Panc1 (cell line): ENCODE data around the gene SIGLEC7. TPM values are rescaled to one million over a fixed set of nuclear protein-coding genes. Genes with fewer than 3 reads are reported as not detected.
"Not testable (repeated sequence)": the region's sequence is repeated elsewhere in the genome, so short reads cannot be mapped to it uniquely, and the experiment has no call there.

ENCODE experiments used
- ATAC-seq: fragments of 200-7000 bp; cut with Tn5 transposase; 2 replicates; pipeline ENCODE4 v1.9.1; 2020; ENCODE audit warnings: mild to moderate bottlenecking, moderate library complexity
- BruUV-seq: library from RNA; stranded (reverse); fragments of 400-500 nt; replicated peaks from 2 replicates; lab custom pipeline; 2021; lab: Mats Ljungman, UMichigan
- CTCF ChIA-PET: fragments of 300-600 bp; sonication (Branson Sonifier 250); formaldehyde crosslinking; loops from one replicate; lab custom pipeline; 2022; ENCODE audit warnings: antibody characterized with exemption; lab: Charles Lee
- POLR2A ChIA-PET: fragments of 300-600 bp; sonication (Branson Sonifier 250); formaldehyde crosslinking; loops from one replicate; lab custom pipeline; 2022; ENCODE audit warnings: antibody characterized with exemption; lab: Charles Lee
- DNase-seq: peaks from one replicate; pipeline ENCODE4 v3.0.0-alpha.2; 2010; ENCODE audit warnings: low read depth, low spot score
- H3K27ac ChIP-seq: 2 replicates; pipeline ENCODE4 v1.5.1; 2011; ENCODE audit warnings: mild to moderate bottlenecking, low read length, inconsistent platforms
- H3K27me3 ChIP-seq: fragments of 200-500 bp; sonication (Bioruptor generic); 2 replicates; pipeline ENCODE4 v1.6.0; 2014; ENCODE audit warnings: low read length, inconsistent platforms; ENCODE audit not compliant: control insufficient read depth, insufficient read depth
- H3K36me3 ChIP-seq: fragments of 200-500 bp; sonication (Bioruptor generic); 2 replicates; pipeline ENCODE4 v1.5.1; 2014; ENCODE audit warnings: inconsistent platforms, mild to moderate bottlenecking, low read length, moderate library complexity; ENCODE audit not compliant: control insufficient read depth, insufficient read depth
- H3K4me1 ChIP-seq: 2 replicates; pipeline ENCODE4 v1.5.1; 2011; ENCODE audit warnings: inconsistent platforms, mild to moderate bottlenecking, low read length, moderate library complexity; ENCODE audit not compliant: control insufficient read depth, insufficient read depth
- H3K4me3 ChIP-seq, 2 experiments: 2 replicates each; pipeline ENCODE4 v1.5.1; 2011 to 2012; ENCODE audit warnings: low read depth in 2 of 2, low read length in 2 of 2, mild to moderate bottlenecking in 2 of 2, inconsistent platforms in 1 of 2, moderate library complexity in 1 of 2
- H3K9me3 ChIP-seq: fragments of 200-500 bp; sonication (Bioruptor generic); 2 replicates; pipeline ENCODE4 v1.5.1; 2014; ENCODE audit warnings: low read depth, mild to moderate bottlenecking, inconsistent platforms, low read length, moderate library complexity; ENCODE audit not compliant: control insufficient read depth, insufficient read depth
- POLR2AphosphoS5 ChIP-seq: IDR thresholded peaks from 2 replicates; pipeline ENCODE4 v1.6.1; 2012; ENCODE audit warnings: mild to moderate bottlenecking, low read depth, low read length, moderate library complexity
- SIN3A ChIP-seq: IDR thresholded peaks from 2 replicates; pipeline ENCODE4 v1.6.1; 2012; ENCODE audit warnings: low read depth, mild to moderate bottlenecking, low read length, moderate library complexity, borderline replicate concordance; ENCODE audit not compliant: insufficient read depth
- TCF7L2 ChIP-seq: IDR thresholded peaks from 2 replicates; pipeline ENCODE4 v1.6.1; 2011; ENCODE audit warnings: mild to moderate bottlenecking, low read depth, low read length, inconsistent platforms
- in situ Hi-C: cut with HindIII; loops from 2 replicates; pipeline ENCODE4 v1.10.0; 2016; ENCODE audit warnings: low sequenced_read_pairs, low pct_unique_long_range_greater_than_20kb
- intact Hi-C: fragments of 100-400 bp; cut with micrococcal nuclease; formaldehyde crosslinking; loops from one replicate; pipeline ENCODE4 v1.10.0; 2022; ENCODE audit not compliant: unreplicated experiment
- total RNA-seq: library from RNA; stranded (reverse); gene quantifications from one replicate; pipeline ENCODE4 v1.2.1, GENCODE V29; 2021; ENCODE audit not compliant: unreplicated experiment
- TF ChIP-seq, protein P1 (sequence below): fragments of 450-650 bp; IDR thresholded peaks from 2 replicates; pipeline ENCODE4 v1.5.1; 2017; ENCODE audit warnings: mild to moderate bottlenecking
- TF ChIP-seq, protein P2 (sequence below), 2 experiments: IDR thresholded peaks; 2 replicates each; pipeline ENCODE4 v1.6.1; 2011 to 2012; ENCODE audit warnings: low read depth in 2 of 2, control low read depth in 1 of 2, low read length in 1 of 2, mild to moderate bottlenecking in 1 of 2, moderate library complexity in 1 of 2; ENCODE audit not compliant: insufficient read depth in 1 of 2

SIGLEC7 gene
- total RNA-seq, 1 experiment from 2014 or later, result not detected

DNA sequence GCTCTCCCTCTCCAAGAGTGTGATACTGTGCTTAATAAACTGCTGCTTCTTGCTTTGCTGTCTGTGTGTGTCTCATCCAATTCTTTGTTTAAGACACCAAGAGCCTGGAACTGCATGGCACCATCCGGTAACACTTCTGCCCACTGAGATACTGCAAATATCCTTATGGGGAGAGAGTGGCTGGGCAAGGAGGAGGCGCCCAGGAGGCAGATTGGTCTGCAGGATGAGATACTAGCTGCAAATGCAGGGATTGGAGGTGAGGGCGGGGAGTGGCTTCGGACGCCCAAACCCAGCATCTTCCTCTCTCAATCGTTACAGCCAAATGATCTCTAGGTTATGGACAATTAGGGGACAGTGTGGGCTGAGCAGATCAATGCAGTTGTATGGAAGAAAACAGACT lies 1.7 kb upstream of the SIGLEC7 start:
- intact Hi-C loops, result no loop called here
- Histone ChIP-seq H3K36me3 (no peaks in the 10 kb centered on the region), H3K4me3 (no peak overlapping the region), H3K27me3 (no peaks in the 10 kb centered on the region; the same call in 1 of the 2 replicates), H3K4me1 (no peaks in the 10 kb centered on the region), H3K9me3 (no peaks in the 10 kb centered on the region), H3K27ac (no peak overlapping the region)
- ATAC-seq (no peak), DNase-seq (no peak)
- BruUV-seq, result no TSS peak
- POLR2A ChIA-PET, result no interaction called here
- CTCF ChIA-PET, result no interaction called here
- in situ Hi-C loops, result no loop called here
- TF ChIP-seq, protein P1, sequence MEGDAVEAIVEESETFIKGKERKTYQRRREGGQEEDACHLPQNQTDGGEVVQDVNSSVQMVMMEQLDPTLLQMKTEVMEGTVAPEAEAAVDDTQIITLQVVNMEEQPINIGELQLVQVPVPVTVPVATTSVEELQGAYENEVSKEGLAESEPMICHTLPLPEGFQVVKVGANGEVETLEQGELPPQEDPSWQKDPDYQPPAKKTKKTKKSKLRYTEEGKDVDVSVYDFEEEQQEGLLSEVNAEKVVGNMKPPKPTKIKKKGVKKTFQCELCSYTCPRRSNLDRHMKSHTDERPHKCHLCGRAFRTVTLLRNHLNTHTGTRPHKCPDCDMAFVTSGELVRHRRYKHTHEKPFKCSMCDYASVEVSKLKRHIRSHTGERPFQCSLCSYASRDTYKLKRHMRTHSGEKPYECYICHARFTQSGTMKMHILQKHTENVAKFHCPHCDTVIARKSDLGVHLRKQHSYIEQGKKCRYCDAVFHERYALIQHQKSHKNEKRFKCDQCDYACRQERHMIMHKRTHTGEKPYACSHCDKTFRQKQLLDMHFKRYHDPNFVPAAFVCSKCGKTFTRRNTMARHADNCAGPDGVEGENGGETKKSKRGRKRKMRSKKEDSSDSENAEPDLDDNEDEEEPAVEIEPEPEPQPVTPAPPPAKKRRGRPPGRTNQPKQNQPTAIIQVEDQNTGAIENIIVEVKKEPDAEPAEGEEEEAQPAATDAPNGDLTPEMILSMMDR, result no peak
- TF ChIP-seq TCF7L2 (no peak), POLR2AphosphoS5 (no peak), SIN3A (no peak)
- TF ChIP-seq, protein P2, sequence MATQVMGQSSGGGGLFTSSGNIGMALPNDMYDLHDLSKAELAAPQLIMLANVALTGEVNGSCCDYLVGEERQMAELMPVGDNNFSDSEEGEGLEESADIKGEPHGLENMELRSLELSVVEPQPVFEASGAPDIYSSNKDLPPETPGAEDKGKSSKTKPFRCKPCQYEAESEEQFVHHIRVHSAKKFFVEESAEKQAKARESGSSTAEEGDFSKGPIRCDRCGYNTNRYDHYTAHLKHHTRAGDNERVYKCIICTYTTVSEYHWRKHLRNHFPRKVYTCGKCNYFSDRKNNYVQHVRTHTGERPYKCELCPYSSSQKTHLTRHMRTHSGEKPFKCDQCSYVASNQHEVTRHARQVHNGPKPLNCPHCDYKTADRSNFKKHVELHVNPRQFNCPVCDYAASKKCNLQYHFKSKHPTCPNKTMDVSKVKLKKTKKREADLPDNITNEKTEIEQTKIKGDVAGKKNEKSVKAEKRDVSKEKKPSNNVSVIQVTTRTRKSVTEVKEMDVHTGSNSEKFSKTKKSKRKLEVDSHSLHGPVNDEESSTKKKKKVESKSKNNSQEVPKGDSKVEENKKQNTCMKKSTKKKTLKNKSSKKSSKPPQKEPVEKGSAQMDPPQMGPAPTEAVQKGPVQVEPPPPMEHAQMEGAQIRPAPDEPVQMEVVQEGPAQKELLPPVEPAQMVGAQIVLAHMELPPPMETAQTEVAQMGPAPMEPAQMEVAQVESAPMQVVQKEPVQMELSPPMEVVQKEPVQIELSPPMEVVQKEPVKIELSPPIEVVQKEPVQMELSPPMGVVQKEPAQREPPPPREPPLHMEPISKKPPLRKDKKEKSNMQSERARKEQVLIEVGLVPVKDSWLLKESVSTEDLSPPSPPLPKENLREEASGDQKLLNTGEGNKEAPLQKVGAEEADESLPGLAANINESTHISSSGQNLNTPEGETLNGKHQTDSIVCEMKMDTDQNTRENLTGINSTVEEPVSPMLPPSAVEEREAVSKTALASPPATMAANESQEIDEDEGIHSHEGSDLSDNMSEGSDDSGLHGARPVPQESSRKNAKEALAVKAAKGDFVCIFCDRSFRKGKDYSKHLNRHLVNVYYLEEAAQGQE (IDR thresholded peaks at IDR 0.05; ENCODE audit: insufficient read depth in 1 of 2, low read depth in 2 of 2, low read length in 1 of 2), result no peak

DNA sequence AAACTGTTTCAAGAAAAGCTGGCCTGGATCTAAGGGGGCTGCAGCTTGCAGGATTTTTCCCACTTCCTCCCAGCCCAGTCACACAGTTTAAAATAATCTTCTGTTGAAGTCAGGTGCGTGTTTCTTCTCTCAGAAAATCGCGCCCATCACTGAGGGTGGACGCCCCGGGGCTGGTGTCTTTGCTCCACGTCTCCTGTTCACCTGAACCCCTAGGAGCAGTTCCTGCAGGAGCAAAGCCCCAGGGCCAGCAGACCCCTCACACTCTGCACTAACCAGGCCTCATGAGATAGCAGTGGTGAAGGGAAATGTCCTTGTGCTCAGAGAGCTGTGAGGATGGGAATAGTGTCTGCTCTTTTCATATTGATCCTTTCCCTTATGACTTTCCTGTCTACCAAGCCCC lies 920 bp upstream of the SIGLEC7 start:
- in situ Hi-C loops, result no loop called here
- Histone ChIP-seq H3K27me3 (no peaks in the 10 kb centered on the region; the same call in 1 of the 2 replicates), H3K36me3 (no peaks in the 10 kb centered on the region), H3K9me3 (no peaks in the 10 kb centered on the region), H3K27ac (no peak overlapping the region), H3K4me1 (no peaks in the 10 kb centered on the region), H3K4me3 (no peak overlapping the region)
- no TSS peak for BruUV-seq
- ChIA-PET POLR2A (no interaction called here), CTCF (no interaction called here)
- intact Hi-C loops, result no loop called here
- TF ChIP-seq SIN3A (no peak), POLR2AphosphoS5 (no peak), TCF7L2 (no peak)
- TF ChIP-seq, protein P2 (IDR thresholded peaks at IDR 0.05; ENCODE audit: insufficient read depth in 1 of 2, low read depth in 2 of 2, low read length in 1 of 2), result no peak
- TF ChIP-seq, protein P1, result no peak
- no peak for DNase-seq
- ATAC-seq, result no peak

DNA sequence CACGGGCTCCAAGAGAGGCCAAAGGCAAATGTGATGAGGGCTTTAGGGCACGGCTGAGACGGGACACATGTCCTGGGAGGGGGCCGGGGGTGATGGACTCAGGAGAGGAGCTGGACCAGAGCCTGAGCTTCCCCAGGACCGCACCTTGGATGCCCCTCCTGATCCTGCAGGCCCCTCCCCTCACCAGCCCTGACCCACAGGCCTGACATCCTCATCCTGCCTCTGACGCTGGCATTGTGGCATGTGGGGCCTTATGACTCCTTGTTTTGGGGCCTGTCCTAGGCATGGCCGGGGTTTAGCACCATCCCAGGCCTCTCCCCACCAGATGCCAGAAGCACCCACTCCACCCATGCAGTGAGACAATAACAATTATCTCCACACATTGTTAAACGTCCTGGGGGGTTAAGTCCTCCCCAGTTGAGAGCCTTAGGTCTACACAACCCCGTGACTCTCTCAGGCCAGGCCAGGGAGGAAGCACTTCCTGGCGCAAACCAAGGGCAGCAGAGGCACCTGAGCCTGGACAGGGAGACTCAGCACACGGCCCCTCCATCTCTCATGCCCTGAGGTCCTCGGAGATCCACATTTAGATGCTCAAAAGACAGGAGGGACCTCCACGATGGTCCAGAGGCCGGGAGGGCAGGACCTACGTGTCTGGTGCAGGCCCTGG lies 841 bp downstream of the SIGLEC7 start:
- H3K4me1 ChIP-seq, BruUV-seq, H3K36me3 ChIP-seq, H3K4me3 ChIP-seq, CTCF ChIA-PET, H3K27me3 ChIP-seq, POLR2A ChIA-PET, DNase-seq, H3K27ac ChIP-seq, H3K9me3 ChIP-seq, in situ Hi-C loops, intact Hi-C loops, ATAC-seq: not testable (repeated sequence)
